Liver (tissue), 9 donors: ENCODE results near the gene CGB3. TPM values are rescaled to one million over a fixed set of nuclear protein-coding genes. Genes with fewer than 3 reads are reported as not detected.
A peak's percentile ranks its signal among the peaks of the same experiment; 100 is the strongest.
"Not testable (repeated sequence)": the region's sequence is repeated elsewhere in the genome, so short reads cannot be mapped to it uniquely, and the experiment has no call there.

Source experiments
- DNase-seq: peaks from one replicate; pipeline ENCODE4 v3.0.0-alpha.2; 2017; ENCODE audit warnings: low spot score
- H3K27ac ChIP-seq, 2 donors: one replicate each; pipeline ENCODE4 v1.7.0; 2013; ENCODE audit warnings: inconsistent platforms in 2 of 2, low read length in 2 of 2, control low read depth in 1 of 2, low read depth in 1 of 2, mild to moderate bottlenecking in 1 of 2
- H3K27me3 ChIP-seq, 4 donors: one replicate each; pipeline versions ENCODE4 v1.6.1 to v1.7.0; 2013; ENCODE audit warnings: low read length in 3 of 4, inconsistent platforms in 1 of 4, mild to moderate bottlenecking in 1 of 4, moderate library complexity in 1 of 4; ENCODE audit not compliant: control insufficient read depth in 4 of 4, insufficient read depth in 4 of 4
- H3K36me3 ChIP-seq, 4 donors: one replicate each; pipeline versions ENCODE4 v1.6.1 to v1.7.0; 2013; ENCODE audit warnings: low read length in 3 of 4, mild to moderate bottlenecking in 3 of 4, low read depth in 1 of 4, moderate library complexity in 1 of 4; ENCODE audit not compliant: control insufficient read depth in 4 of 4, insufficient read depth in 3 of 4
- H3K4me1 ChIP-seq, 4 donors: one replicate each; pipeline versions ENCODE4 v1.6.1 to v1.7.0; 2013; ENCODE audit warnings: low read length in 3 of 4, mild to moderate bottlenecking in 3 of 4, moderate library complexity in 1 of 4; ENCODE audit not compliant: control insufficient read depth in 4 of 4, insufficient read depth in 4 of 4
- H3K4me3 ChIP-seq, 3 donors: one replicate each; pipeline versions ENCODE4 v1.6.1 to v1.7.0; 2013; ENCODE audit warnings: low read length in 3 of 3, control low read depth in 1 of 3, low read depth in 1 of 3, mild to moderate bottlenecking in 1 of 3
- H3K9ac ChIP-seq, 2 donors: one replicate each; pipeline ENCODE4 v1.7.0; 2013; ENCODE audit warnings: low read length in 2 of 2, mild to moderate bottlenecking in 2 of 2, moderate library complexity in 2 of 2, control low read depth in 1 of 2, low read depth in 1 of 2
- H3K9me3 ChIP-seq, 4 donors: one replicate each; pipeline versions ENCODE4 v1.6.1 to v1.7.0; 2013; ENCODE audit warnings: low read length in 3 of 4; ENCODE audit not compliant: control insufficient read depth in 4 of 4
- EGR1 ChIP-seq, 2 donors: IDR thresholded peaks; 2 replicates each; pipeline ENCODE4 v1.6.1; 2016 to 2018; ENCODE audit warnings: antibody characterized with exemption in 2 of 2, low read depth in 2 of 2
- FOXA1 ChIP-seq: IDR thresholded peaks from 2 replicates; pipeline ENCODE4 v1.6.1; 2016; ENCODE audit warnings: antibody characterized with exemption
- FOXA2 ChIP-seq: IDR thresholded peaks from 2 replicates; pipeline ENCODE4 v1.6.1; 2016; ENCODE audit warnings: antibody characterized with exemption
- HNF4G ChIP-seq: IDR thresholded peaks from 2 replicates; pipeline ENCODE4 v1.6.1; 2016; ENCODE audit warnings: antibody characterized with exemption
- JUND ChIP-seq, 2 donors: IDR thresholded peaks; 2 replicates each; pipeline ENCODE4 v1.6.1; 2016; ENCODE audit warnings: antibody characterized with exemption in 2 of 2
- MAX ChIP-seq: IDR thresholded peaks from 2 replicates; pipeline ENCODE4 v1.6.1; 2016; ENCODE audit warnings: antibody characterized with exemption
- NR2F2 ChIP-seq: IDR thresholded peaks from 2 replicates; pipeline ENCODE4 v1.6.1; 2016; ENCODE audit warnings: antibody characterized with exemption
- RAD21 ChIP-seq, 2 donors: IDR thresholded peaks; 2 replicates each; pipeline ENCODE4 v1.6.1; 2016; ENCODE audit warnings: antibody characterized with exemption in 2 of 2, mild to moderate bottlenecking in 2 of 2
- SP1 ChIP-seq: IDR thresholded peaks from 2 replicates; pipeline ENCODE4 v1.6.1; 2018; ENCODE audit warnings: antibody characterized with exemption, mild to moderate bottlenecking
- TAF1 ChIP-seq: conservative IDR thresholded peaks from 2 replicates; pipeline ENCODE4 v1.6.1; 2016; ENCODE audit warnings: antibody characterized with exemption, mild to moderate bottlenecking
- YY1 ChIP-seq: IDR thresholded peaks from 2 replicates; pipeline ENCODE4 v1.6.1; 2016; ENCODE audit warnings: antibody characterized with exemption, mild to moderate bottlenecking
- WGBS: extraction: QIAGEN DNeasy Blood & Tissue Kit; methylation state at CpG from one replicate; pipeline ENCODE4 v1.1.7; 2013; 5-methylcytosine and 5-hydroxymethylcytosine counted together
- polyA plus RNA-seq, 2 donors: library from polyadenylated mRNA; stranded (reverse) in 1 of 2; unstranded in 1 of 2; fragments of 200-250 nt in 1 of 2; fragments of >200 nt in 1 of 2; fragmentation: Nextera tagmentation in 1 of 2; extraction: Ambion mirVana in 1 of 2; gene quantifications; one replicate each; pipeline versions ENCODE4 v1.2.1 to v1.2.3, GENCODE V29; 2013 to 2015
- total RNA-seq, 2 donors: library from RNA; depleted of rRNA; stranded (reverse); fragments of >200 nt; gene quantifications; one replicate each; pipeline ENCODE4 v1.2.3, GENCODE V29; 2014
- TF ChIP-seq, protein P1 (sequence below): IDR thresholded peaks from 2 replicates; pipeline ENCODE4 v1.6.1; 2016; ENCODE audit warnings: antibody characterized with exemption
- TF ChIP-seq, protein P2 (sequence below): fragments of 150-350 bp; IDR thresholded peaks from 2 replicates; pipeline ENCODE4 v1.5.1; 2017; ENCODE audit warnings: improper control_type of control experiment, low read depth, low read length; ENCODE audit not compliant: missing input control
- TF ChIP-seq, protein P3 (sequence below): IDR thresholded peaks from 2 replicates; pipeline ENCODE4 v1.6.1; 2016; ENCODE audit warnings: antibody characterized with exemption
- donor health status: healthy.
- donor health status: healthy.
- donor health status: healthy.
- donor health status: healthy.
- donor health status: healthy.

CGB3 gene
- total and polyA plus RNA-seq, 4 donors, result not detected

DNA sequence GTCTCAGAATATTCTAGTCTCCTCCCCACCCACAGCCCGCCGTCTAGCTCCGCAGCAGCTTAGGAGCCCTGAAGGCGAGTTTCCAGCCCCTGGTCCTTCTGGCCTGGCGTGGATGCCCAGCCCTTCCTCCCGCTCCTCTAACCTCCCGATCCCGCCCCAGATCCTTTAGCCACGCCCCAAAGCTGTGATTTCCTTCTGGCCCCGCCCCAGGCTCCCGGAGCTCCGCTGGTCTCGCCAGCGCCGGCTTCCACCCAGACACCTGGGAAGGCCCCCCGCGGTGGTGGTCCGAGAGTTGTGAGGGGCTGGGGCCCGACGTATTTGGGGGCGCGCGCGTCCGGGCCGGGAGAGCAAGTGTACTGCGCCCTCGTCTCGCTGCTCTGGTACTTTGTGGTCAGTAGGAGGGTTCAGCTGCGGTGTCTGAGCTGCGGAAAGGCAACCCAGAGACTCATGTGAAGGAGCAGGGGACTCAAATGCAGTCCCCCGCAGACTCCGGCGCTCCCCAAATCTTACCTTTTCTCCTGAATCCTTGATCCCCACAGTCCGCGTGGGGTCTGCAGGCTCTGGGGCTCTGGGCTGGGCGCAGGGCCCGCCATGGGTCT lies 33.6 kb upstream of the CGB3 start, which contains the start of gene CGB7:
Gene CGB7 (minus strand): TSS at position 114 of the 599 bp plus-strand sequence. CDS start 2,374 bp downstream, outside the sequence.
- peak; percentile 45 for DNase-seq
- TF ChIP-seq MAX (no peak), FOXA1 (no peak), FOXA2 (no peak), HNF4G (no peak), NR2F2 (no peak), TAF1 (no peak), JUND (IDR thresholded peaks at IDR 0.05) (no peak), RAD21 (IDR thresholded peaks at IDR 0.05) (no peak), SP1 (no peak), EGR1 (IDR thresholded peaks at IDR 0.05; ENCODE audit: low read depth in 2 of 2) (no peak), YY1 (no peak)
- TF ChIP-seq, protein P1, sequence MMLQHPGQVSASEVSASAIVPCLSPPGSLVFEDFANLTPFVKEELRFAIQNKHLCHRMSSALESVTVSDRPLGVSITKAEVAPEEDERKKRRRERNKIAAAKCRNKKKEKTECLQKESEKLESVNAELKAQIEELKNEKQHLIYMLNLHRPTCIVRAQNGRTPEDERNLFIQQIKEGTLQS, result no peak
- TF ChIP-seq, protein P2, sequence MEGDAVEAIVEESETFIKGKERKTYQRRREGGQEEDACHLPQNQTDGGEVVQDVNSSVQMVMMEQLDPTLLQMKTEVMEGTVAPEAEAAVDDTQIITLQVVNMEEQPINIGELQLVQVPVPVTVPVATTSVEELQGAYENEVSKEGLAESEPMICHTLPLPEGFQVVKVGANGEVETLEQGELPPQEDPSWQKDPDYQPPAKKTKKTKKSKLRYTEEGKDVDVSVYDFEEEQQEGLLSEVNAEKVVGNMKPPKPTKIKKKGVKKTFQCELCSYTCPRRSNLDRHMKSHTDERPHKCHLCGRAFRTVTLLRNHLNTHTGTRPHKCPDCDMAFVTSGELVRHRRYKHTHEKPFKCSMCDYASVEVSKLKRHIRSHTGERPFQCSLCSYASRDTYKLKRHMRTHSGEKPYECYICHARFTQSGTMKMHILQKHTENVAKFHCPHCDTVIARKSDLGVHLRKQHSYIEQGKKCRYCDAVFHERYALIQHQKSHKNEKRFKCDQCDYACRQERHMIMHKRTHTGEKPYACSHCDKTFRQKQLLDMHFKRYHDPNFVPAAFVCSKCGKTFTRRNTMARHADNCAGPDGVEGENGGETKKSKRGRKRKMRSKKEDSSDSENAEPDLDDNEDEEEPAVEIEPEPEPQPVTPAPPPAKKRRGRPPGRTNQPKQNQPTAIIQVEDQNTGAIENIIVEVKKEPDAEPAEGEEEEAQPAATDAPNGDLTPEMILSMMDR, result no peak
- TF ChIP-seq, protein P3, sequence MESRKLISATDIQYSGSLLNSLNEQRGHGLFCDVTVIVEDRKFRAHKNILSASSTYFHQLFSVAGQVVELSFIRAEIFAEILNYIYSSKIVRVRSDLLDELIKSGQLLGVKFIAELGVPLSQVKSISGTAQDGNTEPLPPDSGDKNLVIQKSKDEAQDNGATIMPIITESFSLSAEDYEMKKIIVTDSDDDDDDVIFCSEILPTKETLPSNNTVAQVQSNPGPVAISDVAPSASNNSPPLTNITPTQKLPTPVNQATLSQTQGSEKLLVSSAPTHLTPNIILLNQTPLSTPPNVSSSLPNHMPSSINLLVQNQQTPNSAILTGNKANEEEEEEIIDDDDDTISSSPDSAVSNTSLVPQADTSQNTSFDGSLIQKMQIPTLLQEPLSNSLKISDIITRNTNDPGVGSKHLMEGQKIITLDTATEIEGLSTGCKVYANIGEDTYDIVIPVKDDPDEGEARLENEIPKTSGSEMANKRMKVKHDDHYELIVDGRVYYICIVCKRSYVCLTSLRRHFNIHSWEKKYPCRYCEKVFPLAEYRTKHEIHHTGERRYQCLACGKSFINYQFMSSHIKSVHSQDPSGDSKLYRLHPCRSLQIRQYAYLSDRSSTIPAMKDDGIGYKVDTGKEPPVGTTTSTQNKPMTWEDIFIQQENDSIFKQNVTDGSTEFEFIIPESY, result no peak
- Histone ChIP-seq H3K4me3 (peak within 1 kb of the TSS in 2 of 3 donors; percentile 3 to 61), H3K9ac (no peak within 1 kb of the TSS), H3K27ac (no peak within 1 kb of the TSS), H3K36me3 (no peaks in the 10 kb centered on the region), H3K4me1 (peaks cover 0 to 22% (median 12%) of the 10 kb centered on the region in 4 donors), H3K27me3 (no peaks in the 10 kb centered on the region), H3K9me3 (no peaks in the 10 kb centered on the region)
- WGBS, result 5% methylated on average over 38 of the region's 38 CpGs

GRCh38 chr19:49056902-49057596 lies 32.9 kb upstream of the CGB3 start:
- H3K27me3 ChIP-seq, H3K9me3 ChIP-seq, DNase-seq, H3K27ac ChIP-seq, H3K9ac ChIP-seq, H3K36me3 ChIP-seq: not testable (repeated sequence)
- Histone ChIP-seq H3K4me3 (peak overlapping the region in 2 of 3 donors; percentile 3 to 61), H3K4me1 (peaks cover 0 to 22% (median 12%) of the 10 kb centered on the region in 4 donors)
- 7% methylated on average over 34 of the region's 34 CpGs for WGBS
